NCI-H2081 (cell line): Measurements from ENCODE around the gene SCGB1D1.
"Not testable (repeated sequence)": the region's sequence is repeated elsewhere in the genome, so short reads cannot be mapped to it uniquely, and the experiment has no call there.

Experiments
- DNase-seq, 2 experiments: peaks; one replicate each; lab custom pipeline; 2025; lab: John Stamatoyannopoulos, UW

The SCGB1D1 gene

GRCh38 chr11:62166371-62166770 is 23.6 kb upstream of the SCGB1D1 start:
- no peak for DNase-seq

- no peak for DNase-seq
Observed at GRCh38 chr11:62169448-62169847, 20.6 kb upstream of the SCGB1D1 start.

GRCh38 chr11:62169935-62170334 is 20.1 kb upstream of the SCGB1D1 start:
- no peak for DNase-seq

GRCh38 chr11:62171261-62171723 is 18.7 kb upstream of the SCGB1D1 start:
- peak; percentile 80 to 83 for DNase-seq

- DNase-seq: no peak
Observed at GRCh38 chr11:62172294-62172693, 17.7 kb upstream of the SCGB1D1 start.

GRCh38 chr11:62176766-62177165 is 13.2 kb upstream of the SCGB1D1 start:
- DNase-seq: no peak

GRCh38 chr11:62179995-62180394 is 10.0 kb upstream of the SCGB1D1 start:
- peak in 1 of 2 experiments; percentile 12 for DNase-seq

- DNase-seq: no peak
Observed at GRCh38 chr11:62181097-62181496, 8.9 kb upstream of the SCGB1D1 start.

GRCh38 chr11:62182147-62182891 is 7.7 kb upstream of the SCGB1D1 start:
- no peak for DNase-seq

- peak; percentile 7 to 31 for DNase-seq
Observed at GRCh38 chr11:62186195-62186594, 3.8 kb upstream of the SCGB1D1 start.

- no peak for DNase-seq
Observed at GRCh38 chr11:62193952-62194351, 3.9 kb downstream of the SCGB1D1 start.

GRCh38 chr11:62195010-62195409 is 5.0 kb downstream of the SCGB1D1 start:
- DNase-seq: not testable (repeated sequence)

GRCh38 chr11:62195945-62196344 is 5.9 kb downstream of the SCGB1D1 start:
- DNase-seq: no peak

- not testable (repeated sequence) for DNase-seq
Observed at GRCh38 chr11:62197400-62197799, 7.4 kb downstream of the SCGB1D1 start.

GRCh38 chr11:62201376-62201775 is 11.4 kb downstream of the SCGB1D1 start:
- DNase-seq: peak in 1 of 2 experiments; percentile 1

GRCh38 chr11:62202910-62203309 is 12.9 kb downstream of the SCGB1D1 start:
- peak in 1 of 2 experiments; percentile 3 for DNase-seq

- no peak for DNase-seq
Observed at GRCh38 chr11:62204430-62204829, 14.4 kb downstream of the SCGB1D1 start.

- no peak for DNase-seq
Observed at GRCh38 chr11:62205441-62205840, 15.4 kb downstream of the SCGB1D1 start.

GRCh38 chr11:62206276-62207066 is 16.5 kb downstream of the SCGB1D1 start:
- DNase-seq: not testable (repeated sequence)

- no peak for DNase-seq
Observed at GRCh38 chr11:62208785-62209144, 18.7 kb downstream of the SCGB1D1 start.

- DNase-seq: peak; percentile 41 to 42
Observed at GRCh38 chr11:62217191-62217748, 27.3 kb downstream of the SCGB1D1 start.

GRCh38 chr11:62221498-62221897 is 31.5 kb downstream of the SCGB1D1 start:
- no peak for DNase-seq

GRCh38 chr11:62223095-62223494 is 33.1 kb downstream of the SCGB1D1 start:
- DNase-seq: peak in 1 of 2 experiments; percentile 7
